ENCODE results near the gene SLC2A11.

SLC2A11 gene

GRCh38 chr22:23857606-23858483, at the start of gene SLC2A11:
SLC2A11 (plus strand) TSS chr22:23857875; CDS start chr22:23858000, 125 bp downstream.
- DNase-seq = peak; percentile 53 to 95 (median 93)

DNA sequence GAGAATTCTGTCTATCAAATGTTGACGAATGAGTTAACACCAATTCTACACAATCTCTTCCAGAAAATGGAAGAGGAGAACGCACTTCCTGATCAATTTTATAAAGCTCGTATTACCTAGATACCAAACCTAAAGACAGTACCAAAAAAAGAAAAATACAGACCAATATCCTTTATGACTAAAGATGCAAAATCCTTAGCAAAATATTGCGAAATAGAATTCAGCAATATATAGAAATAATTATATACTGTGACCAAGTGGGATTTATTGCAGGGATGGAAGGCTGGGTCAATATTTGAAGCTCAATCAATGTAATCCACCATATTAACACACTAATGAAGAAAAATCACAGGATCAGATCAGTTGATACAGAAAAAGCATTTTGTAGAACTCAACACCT, 45.3 kb upstream of the SLC2A11 start:
- DNase-seq = no peak

DNA sequence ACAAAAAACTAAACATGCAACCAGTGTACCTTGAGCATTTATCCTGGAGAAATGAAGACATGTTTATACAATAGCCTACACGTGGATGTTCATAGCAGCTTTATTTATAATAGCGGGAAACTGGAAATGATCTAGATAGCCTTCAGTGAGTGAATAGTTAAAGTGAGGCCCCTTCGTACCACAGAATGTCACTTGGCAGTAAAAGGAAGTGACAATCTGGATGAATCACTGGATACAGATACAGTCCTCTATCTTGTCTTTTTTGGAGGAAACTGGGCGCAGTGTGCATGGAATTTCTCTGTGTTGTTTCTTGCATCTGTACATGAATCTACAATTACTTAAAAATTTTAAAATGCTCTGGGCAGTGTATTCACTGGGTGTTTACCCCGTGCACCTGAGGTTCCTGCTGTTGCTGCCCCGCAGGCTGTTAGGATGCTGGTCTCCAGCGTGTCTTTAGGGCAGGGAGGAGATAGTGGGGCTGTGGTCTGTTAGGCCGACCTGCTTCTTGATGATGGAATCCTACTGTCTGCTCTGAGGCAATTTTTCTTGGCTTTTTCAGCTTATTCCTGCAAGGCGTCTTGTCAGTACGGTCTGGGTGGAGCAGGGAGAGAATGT, 42.0 kb upstream of the SLC2A11 start:
- DNase-seq = no peak

GRCh38 chr22:23816156-23816976, 41.3 kb upstream of the SLC2A11 start:
- peak in 4 of 14 donors; percentile 15 to 98 (median 44) for DNase-seq

DNA sequence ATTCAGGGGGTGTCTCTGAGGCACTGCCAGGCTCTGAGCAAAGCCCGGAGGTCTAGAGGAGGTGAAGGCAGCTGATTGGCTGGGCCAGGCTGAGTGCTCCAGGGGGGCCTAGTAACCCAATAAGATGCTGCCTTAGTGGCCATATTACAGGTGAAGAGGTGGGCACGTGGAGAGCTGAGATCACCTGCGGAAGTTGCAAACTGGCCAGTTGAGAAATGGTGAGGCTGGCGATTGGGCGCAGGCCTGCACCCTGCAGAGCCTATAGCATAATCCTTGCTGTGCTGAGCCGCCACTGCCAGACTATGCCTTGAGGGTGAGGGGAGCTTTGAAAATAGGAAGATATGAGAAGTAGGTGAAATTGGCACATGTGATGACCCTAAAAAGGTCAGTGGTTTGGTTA, 40.5 kb upstream of the SLC2A11 start:
- DNase-seq = no peak

DNA sequence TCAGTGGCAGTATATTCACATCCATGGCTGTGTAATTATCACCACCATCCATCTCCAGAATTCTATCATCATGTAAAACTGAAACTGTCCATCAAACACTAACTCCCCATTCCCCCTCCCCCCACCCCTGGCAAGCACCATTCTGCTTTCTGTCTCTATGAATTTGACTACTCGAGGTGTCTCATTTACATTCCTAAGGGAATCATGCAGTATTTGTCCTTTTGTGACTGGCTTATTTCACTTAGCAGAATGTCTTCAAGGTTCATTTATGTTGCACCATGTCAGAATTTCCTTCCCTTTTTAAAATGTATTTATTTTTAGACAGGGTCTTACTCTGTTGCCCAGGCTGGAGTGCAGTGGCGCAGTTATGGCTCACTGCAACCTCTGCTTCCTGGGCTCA, 39.1 kb upstream of the SLC2A11 start:
- DNase-seq = no peak

- DNase-seq = no peak
These were observed 36.9 kb upstream of the SLC2A11 start for GRCh38 chr22:23820748-23821211.

- DNase-seq = peak in 6 of 14 donors; percentile 53 to 97 (median 70)
These were observed 35.5 kb upstream of the SLC2A11 start for GRCh38 chr22:23822101-23822671.

GRCh38 chr22:23823331-23823791, 34.3 kb upstream of the SLC2A11 start:
- DNase-seq = peak in 1 of 14 donors; percentile 85

GRCh38 chr22:23824476-23825245, 33.0 kb upstream of the SLC2A11 start:
- DNase-seq = no peak

DNA sequence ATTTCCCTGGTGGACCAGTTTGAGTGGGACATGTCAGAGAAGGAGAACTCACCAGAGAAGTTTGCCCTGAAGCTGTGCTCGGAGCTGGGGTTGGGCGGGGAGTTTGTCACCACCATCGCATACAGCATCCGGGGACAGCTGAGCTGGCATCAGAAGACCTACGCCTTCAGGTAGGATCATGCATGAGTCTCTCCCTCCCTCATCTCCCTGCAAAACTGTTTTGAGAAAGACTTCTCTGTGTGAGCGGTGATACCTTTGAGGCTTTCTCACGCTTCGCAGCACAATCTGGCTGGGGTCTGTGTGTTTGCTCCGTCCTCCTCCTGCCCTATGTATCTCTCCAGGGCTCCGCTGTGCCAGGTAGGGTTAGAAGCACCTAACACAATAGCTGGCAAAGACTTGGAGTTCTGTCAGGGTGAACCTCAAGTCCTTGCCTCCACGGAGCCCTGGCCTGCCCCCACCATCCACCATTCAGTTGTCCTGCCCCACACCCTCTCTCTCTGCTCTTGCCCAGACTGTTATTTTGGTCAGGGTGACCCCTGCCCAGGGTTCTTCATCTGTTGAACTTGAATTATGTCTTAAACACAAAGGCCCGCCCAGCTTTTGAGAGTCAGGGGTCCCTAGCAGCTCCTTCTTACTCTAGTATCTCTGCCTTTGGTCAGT, 32.3 kb upstream of the SLC2A11 start:
- no peak for DNase-seq

- DNase-seq = peak in 1 of 14 donors; percentile 30
These were observed 30.9 kb upstream of the SLC2A11 start for GRCh38 chr22:23826510-23827350.

DNA sequence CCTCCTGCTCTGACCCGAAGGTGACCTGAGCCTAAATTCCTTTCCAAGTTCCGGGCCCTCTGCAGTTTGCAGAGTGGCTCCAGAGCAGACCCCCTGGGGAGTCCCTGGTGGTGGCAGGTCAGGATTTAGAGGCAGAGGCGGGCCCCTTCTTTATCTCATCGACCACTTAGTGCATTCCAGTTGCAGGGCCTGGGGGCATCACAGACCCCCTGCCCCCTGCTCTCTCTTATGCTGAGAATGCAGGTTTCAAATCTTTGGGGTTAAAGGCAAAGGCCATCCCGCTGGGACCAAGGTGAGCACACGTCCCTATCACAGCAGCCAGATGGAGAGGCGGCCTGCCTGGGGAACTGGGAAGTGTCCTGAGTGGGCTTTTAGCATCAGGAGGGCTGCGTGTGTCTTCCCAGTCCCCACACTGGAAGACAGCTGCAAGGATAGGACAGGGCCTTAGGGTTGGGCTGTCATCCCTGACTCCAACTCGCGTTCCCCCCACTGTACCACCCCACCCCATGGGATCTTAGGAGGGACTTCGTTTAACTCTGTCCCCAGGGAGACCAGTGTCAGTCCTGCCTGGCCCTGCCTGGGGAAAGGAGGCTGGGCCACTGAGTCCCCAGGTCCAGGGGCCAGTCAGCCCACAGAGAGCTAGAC, 30.2 kb upstream of the SLC2A11 start:
- DNase-seq = no peak

- DNase-seq = peak in 6 of 14 donors; percentile 17 to 75 (median 41)
These were observed 28.6 kb upstream of the SLC2A11 start for GRCh38 chr22:23828800-23829680.

GRCh38 chr22:23829845-23830372, 27.8 kb upstream of the SLC2A11 start:
- DNase-seq = no peak

DNA sequence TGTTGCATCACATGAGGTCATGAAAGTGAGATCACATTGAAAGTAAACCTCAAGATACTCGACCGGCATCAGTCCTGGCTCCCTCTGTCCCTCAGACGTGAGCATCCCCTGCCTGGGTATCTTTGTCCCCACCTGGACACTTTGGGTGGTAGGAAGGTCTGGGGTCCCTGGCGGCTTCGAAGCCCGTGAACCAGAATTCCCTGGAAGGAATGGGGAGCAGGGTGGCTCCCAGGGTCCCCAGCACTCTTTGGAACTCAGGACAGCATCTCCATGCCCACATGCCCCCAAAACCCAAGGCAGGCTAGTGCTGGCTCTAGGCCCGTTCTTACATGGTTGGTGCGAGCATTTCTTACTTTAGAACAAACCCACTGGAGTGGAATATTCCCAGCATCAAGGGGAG, 26.4 kb upstream of the SLC2A11 start:
- no peak for DNase-seq

GRCh38 chr22:23831781-23832180, 25.9 kb upstream of the SLC2A11 start:
- DNase-seq = no peak
